Suprapubic skin (tissue), 3 donors: Measurements from ENCODE around the gene MCM5.

Experiments
- CTCF ChIP-seq, 2 donors: fragments of 200-600 bp in 1 of 2; fragments of 450-650 bp in 1 of 2; sonication (generic) in 1 of 2; IDR thresholded peaks; one replicate each; pipeline ENCODE4 v1.5.1; 2016 to 2019; ENCODE audit warnings: antibody characterized with exemption in 2 of 2, mild to moderate bottlenecking in 1 of 2, moderate library complexity in 1 of 2
- POLR2AphosphoS5 ChIP-seq, 3 donors: sonication (generic); formaldehyde crosslinking; IDR thresholded peaks; one replicate each; pipeline ENCODE4 v1.6.1; 2017; ENCODE audit warnings: antibody characterized with exemption in 3 of 3

GRCh38 chr22:35424761-35425160 lies 24.8 kb downstream of the MCM5 start:
- TF ChIP-seq CTCF (IDR thresholded peaks at IDR 0.05) (no peak), POLR2AphosphoS5 (IDR thresholded peaks at IDR 0.05) (no peak)
